DND-41 (cell line): ENCODE measurements around the gene PLEKHA6.

Experiments used
- ATAC-seq: fragments of 200-7000 bp; cut with Tn5 transposase; 3 replicates; pipeline ENCODE4 v1.9.1; 2021; ENCODE audit warnings: low read depth; ENCODE audit not compliant: insufficient read depth
- DNase-seq: peaks from one replicate; pipeline ENCODE4 v3.0.0-alpha.2; 2020
- H2AFZ ChIP-seq: 2 replicates; pipeline ENCODE4 v1.6.0; 2012; ENCODE audit warnings: low read depth, low read length
- H3K27ac ChIP-seq: 2 replicates; pipeline ENCODE4 v1.5.1; 2012; ENCODE audit warnings: low read length, inconsistent platforms
- H3K27me3 ChIP-seq: fragments of 200-600 bp; sonication (generic); 2 replicates; pipeline ENCODE4 v1.6.0; 2012; ENCODE audit warnings: low read length, mild to moderate bottlenecking, inconsistent platforms; ENCODE audit not compliant: insufficient read depth, poor library complexity
- H3K36me3 ChIP-seq: 2 replicates; pipeline ENCODE4 v1.5.1; 2012; ENCODE audit warnings: low read length, inconsistent platforms; ENCODE audit not compliant: insufficient read depth
- H3K4me1 ChIP-seq: 2 replicates; pipeline ENCODE4 v1.5.1; 2012; ENCODE audit warnings: mild to moderate bottlenecking, low read length; ENCODE audit not compliant: insufficient read depth
- H3K4me2 ChIP-seq: 2 replicates; pipeline ENCODE4 v1.6.0; 2012; ENCODE audit warnings: mild to moderate bottlenecking, moderate library complexity, low read length, inconsistent platforms; ENCODE audit not compliant: insufficient read depth
- H3K4me3 ChIP-seq, 2 experiments: fragments of 200-600 bp in 1 of 2; shearing (Covaris generic) in 1 of 2; 2 replicates each; pipeline ENCODE4 v1.5.1; 2012 to 2016; ENCODE audit warnings: inconsistent platforms in 2 of 2, low read length in 2 of 2, mild to moderate bottlenecking in 2 of 2, low read depth in 1 of 2, moderate library complexity in 1 of 2
- H3K79me2 ChIP-seq: 2 replicates; pipeline ENCODE4 v1.6.0; 2012; ENCODE audit warnings: low read length, inconsistent platforms; ENCODE audit not compliant: insufficient read depth
- H3K9ac ChIP-seq: 2 replicates; pipeline ENCODE4 v1.6.0; 2012; ENCODE audit warnings: low read depth, mild to moderate bottlenecking, inconsistent platforms, low read length, moderate library complexity
- H3K9me3 ChIP-seq: 2 replicates; pipeline ENCODE4 v1.5.1; 2012; ENCODE audit warnings: low read length, moderate library complexity, mild to moderate bottlenecking, inconsistent platforms; ENCODE audit not compliant: insufficient read depth, severe bottlenecking
- H4K20me1 ChIP-seq: 2 replicates; pipeline ENCODE4 v1.6.0; 2012; ENCODE audit warnings: low read length; ENCODE audit not compliant: insufficient read depth
- EZH2 ChIP-seq: IDR thresholded peaks from 3 replicates; pipeline ENCODE4 v1.6.1; 2012; ENCODE audit warnings: borderline replicate concordance, low read depth, mild to moderate bottlenecking, moderate library complexity, low read length, inconsistent platforms; ENCODE audit not compliant: severe bottlenecking
- TF ChIP-seq, protein P1 (sequence below): IDR thresholded peaks from 2 replicates; pipeline ENCODE4 v1.5.1; 2012; ENCODE audit warnings: borderline replicate concordance, low read length, moderate library complexity, mild to moderate bottlenecking; ENCODE audit not compliant: poor library complexity, severe bottlenecking; ENCODE audit errors: extremely low read depth

The PLEKHA6 gene

DNA sequence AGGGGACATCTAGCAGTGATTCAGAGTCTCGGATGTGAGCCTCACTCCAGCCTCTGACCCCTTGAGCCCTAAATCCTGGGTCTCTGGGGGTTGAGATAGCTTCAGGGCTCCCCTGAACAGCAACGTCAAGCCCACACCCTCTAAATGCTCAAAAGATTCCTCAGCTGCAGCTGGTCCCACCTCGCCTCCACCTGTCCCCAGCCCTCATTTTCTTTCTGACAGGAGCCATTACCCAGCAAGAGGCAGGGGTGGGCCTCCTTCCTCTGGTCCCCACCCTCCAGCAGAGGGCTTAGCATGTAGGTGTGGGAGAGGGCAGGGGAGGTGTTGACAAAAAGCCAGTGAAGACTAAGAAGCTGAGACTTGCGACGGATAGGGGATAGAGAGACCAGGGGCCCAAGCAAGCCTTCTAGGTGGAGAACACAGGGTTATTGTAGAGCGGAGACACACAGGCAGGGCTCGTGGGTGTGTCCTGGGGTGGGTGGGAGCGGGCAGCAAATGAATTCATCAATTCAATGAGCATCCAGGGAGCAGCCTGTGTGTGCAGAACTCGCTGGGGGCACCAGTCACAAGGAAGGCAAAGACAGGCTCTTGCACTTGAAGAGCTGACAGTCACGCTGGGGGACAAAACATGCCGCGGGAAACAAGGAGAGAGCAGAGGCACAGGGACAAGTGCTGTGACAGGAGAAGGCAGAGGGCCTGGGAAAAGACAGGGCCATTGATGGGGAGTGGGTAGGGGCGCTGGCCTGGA lies 97.0 kb downstream of the PLEKHA6 start:
- Histone ChIP-seq H2AFZ (no peak overlapping the region), H4K20me1 (peaks cover 2% of the 10 kb centered on the region; the same call in 1 of the 2 replicates), H3K4me1 (no peaks in the 10 kb centered on the region), H3K27ac (no peak overlapping the region), H3K4me3 (no peak overlapping the region), H3K79me2 (no peaks in the 10 kb centered on the region), H3K27me3 (peaks cover 22% of the 10 kb centered on the region), H3K36me3 (no peaks in the 10 kb centered on the region), H3K4me2 (no peak overlapping the region), H3K9me3 (no peaks in the 10 kb centered on the region), H3K9ac (no peak overlapping the region)
- no peak for ATAC-seq
- DNase-seq: no peak
- no peak for TF ChIP-seq EZH2
- TF ChIP-seq, protein P1, sequence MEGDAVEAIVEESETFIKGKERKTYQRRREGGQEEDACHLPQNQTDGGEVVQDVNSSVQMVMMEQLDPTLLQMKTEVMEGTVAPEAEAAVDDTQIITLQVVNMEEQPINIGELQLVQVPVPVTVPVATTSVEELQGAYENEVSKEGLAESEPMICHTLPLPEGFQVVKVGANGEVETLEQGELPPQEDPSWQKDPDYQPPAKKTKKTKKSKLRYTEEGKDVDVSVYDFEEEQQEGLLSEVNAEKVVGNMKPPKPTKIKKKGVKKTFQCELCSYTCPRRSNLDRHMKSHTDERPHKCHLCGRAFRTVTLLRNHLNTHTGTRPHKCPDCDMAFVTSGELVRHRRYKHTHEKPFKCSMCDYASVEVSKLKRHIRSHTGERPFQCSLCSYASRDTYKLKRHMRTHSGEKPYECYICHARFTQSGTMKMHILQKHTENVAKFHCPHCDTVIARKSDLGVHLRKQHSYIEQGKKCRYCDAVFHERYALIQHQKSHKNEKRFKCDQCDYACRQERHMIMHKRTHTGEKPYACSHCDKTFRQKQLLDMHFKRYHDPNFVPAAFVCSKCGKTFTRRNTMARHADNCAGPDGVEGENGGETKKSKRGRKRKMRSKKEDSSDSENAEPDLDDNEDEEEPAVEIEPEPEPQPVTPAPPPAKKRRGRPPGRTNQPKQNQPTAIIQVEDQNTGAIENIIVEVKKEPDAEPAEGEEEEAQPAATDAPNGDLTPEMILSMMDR: no peak

DNA sequence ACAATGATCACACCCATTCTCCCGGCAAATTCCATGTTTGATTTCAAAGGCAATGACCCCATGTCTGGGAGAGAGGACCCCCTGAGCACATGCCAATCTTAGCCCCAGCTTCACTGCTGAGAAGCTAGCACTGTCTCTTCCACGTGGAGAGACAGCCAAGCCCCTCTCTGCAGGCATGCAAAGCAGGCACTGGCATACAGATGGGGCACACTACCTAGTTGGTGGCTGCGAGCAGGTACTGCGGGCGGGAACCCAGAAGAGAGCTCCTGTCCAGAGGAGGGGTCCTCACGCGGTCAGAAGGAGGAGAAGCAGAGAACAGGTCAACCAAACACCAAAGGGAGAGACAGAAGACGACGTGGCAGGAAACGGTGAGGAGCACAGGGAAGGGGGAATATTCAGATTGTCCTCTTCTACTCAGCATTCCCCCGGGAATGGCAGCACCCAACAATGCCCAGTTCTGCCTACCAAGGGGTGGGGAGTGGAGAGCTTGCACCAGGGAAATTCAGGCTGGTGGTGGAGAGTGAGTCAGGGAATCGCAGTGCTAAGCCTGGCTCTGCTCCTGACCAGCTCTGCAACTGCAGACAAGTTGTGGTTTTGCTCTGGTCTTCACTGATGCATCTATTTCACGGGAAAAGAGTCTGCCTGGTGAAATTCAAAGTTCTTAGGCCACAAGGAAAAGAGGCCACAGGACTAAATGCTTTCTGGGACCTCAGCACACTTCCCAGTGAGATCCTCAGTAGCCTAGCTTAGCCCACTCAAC lies 97.8 kb downstream of the PLEKHA6 start:
- Histone ChIP-seq H4K20me1 (peaks cover 2% of the 10 kb centered on the region; the same call in 1 of the 2 replicates), H3K4me1 (no peaks in the 10 kb centered on the region), H3K27ac (no peak overlapping the region), H3K27me3 (peaks cover 14% of the 10 kb centered on the region), H3K9me3 (no peaks in the 10 kb centered on the region), H3K9ac (no peak overlapping the region), H2AFZ (no peak overlapping the region), H3K4me3 (no peak overlapping the region), H3K36me3 (no peaks in the 10 kb centered on the region), H3K4me2 (no peak overlapping the region), H3K79me2 (no peaks in the 10 kb centered on the region)
- TF ChIP-seq EZH2: no peak
- TF ChIP-seq, protein P1: no peak
- ATAC-seq: no peak
- DNase-seq: no peak

DNA sequence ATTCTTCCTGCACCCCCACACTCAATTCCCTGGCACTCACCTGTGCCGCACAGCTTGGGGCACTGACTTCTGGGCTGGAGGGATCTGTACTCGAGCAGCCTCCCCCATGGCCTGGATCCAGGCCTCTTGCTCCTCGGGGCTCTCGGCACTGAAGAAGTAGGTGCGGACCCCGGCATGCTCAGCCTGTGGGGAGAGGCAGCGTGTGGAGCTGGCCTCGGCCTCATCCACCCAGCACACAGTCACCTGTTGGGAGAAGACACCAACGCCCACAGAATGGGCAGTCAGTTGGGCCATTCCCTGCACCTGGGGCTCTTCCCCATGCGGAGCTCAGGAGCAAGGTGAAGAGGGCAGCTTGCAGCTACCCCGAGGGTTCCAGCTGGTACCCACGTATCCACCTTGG lies 98.5 kb downstream of the PLEKHA6 start:
- no peak overlapping the region for H3K9ac ChIP-seq
- no peak overlapping the region for H2AFZ ChIP-seq
- H3K4me2 ChIP-seq: no peak overlapping the region
- ATAC-seq (no peak), DNase-seq (no peak)
- H3K27me3 ChIP-seq: peaks cover 11% of the 10 kb centered on the region
- H3K4me3 ChIP-seq: no peak overlapping the region
- peaks cover 2% of the 10 kb centered on the region; the same call in 1 of the 2 replicates for H4K20me1 ChIP-seq
- H3K9me3 ChIP-seq: no peaks in the 10 kb centered on the region
- TF ChIP-seq, protein P1: no peak
- TF ChIP-seq EZH2: no peak
- no peak overlapping the region for H3K27ac ChIP-seq
- no peaks in the 10 kb centered on the region for H3K4me1 ChIP-seq
- H3K79me2 ChIP-seq: no peaks in the 10 kb centered on the region
- no peaks in the 10 kb centered on the region for H3K36me3 ChIP-seq
